HG03196 (cell line): ENCODE measurements around the gene AADAT.

Source experiments
- ATAC-seq: cut with Tn5 transposase; IDR thresholded peaks from one replicate; pipeline ENCODE4 v1.9.1; 2021; ENCODE audit not compliant: unreplicated experiment

Gene AADAT

DNA sequence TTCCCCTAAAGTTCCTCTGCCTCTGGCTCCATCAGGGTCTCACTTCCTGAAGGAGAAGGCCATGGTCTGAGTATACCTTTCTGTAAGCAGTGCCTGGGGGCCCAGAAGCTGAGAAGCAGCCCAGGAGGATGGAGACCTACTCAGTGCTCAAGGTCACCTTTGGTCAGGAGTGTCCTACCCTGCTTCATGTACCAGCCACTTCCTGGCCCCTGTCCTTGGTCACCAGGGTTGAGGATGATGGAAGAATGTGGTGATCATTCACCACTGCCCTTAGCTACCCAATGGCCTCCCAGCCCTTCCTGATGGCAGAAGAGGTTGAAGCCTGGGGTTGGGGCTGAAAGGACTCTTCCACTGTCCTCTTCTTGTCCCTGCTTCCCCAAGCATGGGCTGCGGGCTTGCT, 54.5 kb downstream of the AADAT start:
- no peak for ATAC-seq

DNA sequence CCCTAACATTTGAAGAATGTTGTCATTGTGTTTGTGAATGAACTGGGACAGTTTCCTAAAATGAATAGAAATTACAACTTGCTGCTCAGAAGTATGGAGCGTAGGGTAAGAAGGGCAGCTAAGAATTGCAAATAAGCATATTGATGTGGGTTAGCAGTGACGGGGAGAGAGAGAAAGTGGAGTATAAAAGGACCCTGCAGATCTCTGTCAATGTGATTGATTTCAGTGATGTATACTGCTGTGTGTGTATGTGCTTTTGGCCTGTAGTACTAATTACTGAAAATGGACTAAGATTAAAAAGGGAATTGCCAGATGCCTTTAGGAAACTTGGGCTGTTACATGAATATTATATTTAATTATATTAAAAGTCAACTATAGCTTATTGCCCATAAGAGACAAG, 55.8 kb downstream of the AADAT start:
- ATAC-seq, result no peak

DNA sequence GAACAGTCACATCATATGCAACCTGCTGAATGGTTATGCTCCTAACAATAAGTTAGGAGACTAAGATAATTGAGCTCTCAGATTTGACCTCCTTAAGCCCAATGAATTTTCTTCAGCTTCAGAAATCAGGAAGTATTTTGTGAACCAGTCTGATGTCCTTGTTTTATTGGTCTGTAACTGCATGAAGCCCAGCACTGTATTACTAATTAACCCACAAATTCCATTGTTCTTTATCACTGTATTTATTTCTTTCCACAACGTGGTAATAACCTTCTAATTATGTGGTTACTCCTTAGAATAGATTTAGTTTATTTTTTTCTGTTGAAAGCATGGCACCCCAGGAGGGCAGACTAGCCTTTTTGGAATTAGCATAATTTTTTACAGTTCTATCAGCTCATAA, 59.6 kb downstream of the AADAT start:
- no peak for ATAC-seq

DNA sequence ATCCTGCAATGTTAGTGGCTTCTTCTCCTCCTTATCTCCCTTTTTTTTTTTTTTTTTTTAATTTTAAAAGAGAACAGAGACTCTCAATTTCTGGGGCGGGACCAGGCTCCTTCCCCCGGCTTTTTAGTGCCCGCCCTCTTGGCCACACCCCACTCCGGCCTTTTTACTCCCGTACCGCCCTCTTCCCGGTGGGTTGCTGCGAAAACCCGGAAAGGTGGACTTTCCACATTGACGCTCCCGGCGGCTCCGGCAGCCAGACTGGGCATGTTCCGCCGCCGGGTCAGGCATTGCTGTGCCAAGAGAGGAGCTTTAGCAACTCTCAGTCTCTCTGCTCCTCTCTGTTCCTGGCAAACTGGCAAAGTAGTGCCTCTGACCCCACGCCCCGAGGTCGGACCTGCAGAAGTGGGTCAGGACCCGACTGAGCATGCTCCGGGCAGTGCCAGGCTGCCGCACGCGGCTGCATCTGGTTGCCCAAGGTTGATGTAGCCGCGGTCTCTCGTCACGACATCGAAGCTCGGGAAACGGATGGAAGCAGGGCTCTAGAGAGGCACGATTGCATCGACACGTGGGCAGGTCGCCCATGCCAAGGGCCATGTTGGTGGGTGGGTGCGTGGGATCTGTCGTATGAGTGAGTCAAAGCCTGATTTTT, 62.5 kb downstream of the AADAT start:
- peak; percentile 74 for ATAC-seq

DNA sequence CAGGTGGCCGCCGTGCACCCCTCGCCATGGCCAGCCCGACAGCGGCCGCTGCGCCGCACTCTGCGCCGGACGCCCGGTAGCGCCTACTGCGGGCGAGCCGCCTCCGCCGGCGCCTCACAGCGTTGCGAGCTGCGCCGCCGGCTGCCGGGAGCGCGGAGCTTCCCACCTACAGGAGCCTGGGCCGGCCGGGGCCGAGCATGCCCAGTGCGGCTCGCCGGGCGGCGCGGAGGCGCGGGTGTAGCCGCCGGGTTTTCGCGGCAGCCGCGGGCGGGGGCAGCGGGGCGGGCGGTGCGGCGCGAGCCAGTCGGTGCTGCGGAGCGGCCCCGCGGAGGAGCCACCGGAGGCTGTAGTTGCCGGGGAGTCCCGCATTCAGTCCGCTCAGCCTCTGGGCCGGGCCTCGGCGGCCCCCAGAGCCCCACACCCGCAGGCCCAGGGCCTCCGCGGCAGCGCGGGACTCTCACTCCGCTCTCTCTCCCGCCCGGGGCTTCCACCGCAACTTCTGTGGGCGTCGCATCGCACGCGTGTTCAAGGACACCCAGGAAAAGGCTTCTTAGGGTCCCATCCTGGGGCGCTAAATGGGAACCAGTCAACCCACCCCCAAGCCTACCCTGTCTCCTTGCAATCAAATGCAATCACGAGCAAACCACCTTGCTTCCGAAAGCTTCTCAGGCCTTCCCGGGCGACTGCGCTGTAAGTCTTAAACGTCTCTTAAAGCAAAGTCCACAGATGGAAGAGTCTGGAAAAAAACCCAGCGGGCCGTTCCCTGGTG, 63.3 kb downstream of the AADAT start, which contains the start of gene MFAP3L:
Gene MFAP3L, minus strand, starts transcription at position 143 of the 769 bp plus-strand sequence. CDS start 20,518 bp downstream, outside the sequence.
- ATAC-seq, result peak; percentile 83

DNA sequence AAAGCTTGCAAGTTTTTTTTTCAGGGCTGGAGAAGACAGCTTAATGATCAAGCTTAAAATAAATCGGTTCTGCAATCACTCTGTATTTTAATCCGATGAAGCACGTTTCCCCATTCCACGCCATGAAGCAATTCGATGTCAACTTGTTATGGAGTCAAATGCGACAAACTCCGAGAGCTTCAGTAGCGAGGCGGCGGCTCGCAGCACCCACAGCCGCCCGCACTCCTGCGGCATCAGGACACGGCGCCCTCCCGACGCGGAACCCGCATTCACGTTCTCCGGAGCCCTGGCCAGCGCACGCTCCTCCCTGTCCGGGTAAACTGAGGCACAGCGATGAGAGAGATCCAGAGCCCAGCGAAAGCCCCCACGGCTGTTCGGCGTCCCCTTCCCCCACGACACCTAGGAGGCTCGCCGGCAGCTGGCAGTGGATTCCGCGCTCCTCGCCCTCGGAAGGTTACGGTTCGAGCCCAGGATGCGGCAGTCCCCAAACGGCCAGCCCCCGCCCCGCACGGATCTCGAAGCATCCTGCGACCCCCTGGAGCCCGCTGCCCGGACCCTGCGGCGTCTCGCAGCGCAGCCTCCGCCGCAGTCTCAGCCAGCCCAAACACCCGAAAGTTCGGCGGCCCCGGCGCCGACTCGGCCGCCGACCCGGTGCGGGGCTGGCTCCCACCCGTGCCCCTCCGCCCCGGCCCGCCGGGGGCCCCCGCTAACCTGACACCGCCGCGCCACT, 64.1 kb downstream of the AADAT start:
- ATAC-seq, result no peak

DNA sequence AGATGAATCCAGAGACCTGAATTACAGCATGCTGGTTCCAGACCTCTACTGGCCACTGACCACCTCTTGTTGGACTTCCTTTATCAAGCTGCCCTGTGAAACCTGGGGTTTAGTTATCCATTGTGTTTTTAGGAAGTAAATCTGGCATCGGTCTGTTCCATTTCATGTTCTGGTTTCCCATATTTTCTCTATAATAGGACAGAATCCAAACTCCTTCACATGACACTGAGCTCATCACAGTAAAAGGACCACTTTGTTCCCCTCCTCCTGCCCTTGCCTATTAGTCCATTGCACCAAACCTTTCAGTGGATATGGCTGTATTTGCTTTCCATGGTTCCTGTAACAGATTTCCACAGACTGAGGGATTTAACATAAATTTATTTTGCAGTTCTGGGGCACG, 67.5 kb downstream of the AADAT start:
- no peak for ATAC-seq

DNA sequence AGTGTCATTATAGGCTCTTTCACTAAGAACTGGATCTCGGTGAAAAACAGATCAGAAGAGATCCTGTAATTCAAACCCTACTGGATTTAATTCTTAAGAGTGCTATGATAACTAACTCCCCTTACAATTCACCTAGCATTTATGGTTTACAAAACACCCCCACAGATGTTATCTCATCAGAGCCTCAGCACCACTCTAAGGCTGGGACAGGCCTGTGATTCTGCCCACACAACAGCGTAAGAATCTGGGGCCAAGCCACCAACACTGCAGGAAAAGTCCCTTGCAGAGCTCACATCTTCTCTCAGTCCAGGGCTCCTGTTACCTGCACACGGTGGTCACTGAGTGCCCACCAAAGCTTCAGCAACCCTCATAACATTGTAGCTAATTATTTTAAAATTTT, 72.5 kb downstream of the AADAT start:
- ATAC-seq, result no peak

DNA sequence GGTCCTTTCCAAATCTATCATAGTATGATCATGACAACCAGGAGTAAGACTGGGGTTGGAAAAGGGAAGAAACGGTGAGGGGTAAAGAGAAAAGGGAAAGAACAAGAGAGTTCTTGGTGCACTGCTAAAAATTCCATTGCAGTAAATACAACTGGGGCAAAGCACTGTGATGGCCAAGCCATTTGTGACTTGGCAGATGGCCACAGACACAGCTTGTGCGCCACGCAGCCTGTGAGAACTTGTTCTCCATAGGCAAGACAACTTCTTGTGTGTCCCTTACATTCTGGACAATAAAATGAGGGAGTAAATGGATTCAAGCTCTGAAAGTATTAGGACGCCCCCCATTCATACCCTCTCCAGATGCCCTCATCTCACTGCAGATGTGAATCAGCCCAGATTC, 74.5 kb downstream of the AADAT start:
- no peak for ATAC-seq

DNA sequence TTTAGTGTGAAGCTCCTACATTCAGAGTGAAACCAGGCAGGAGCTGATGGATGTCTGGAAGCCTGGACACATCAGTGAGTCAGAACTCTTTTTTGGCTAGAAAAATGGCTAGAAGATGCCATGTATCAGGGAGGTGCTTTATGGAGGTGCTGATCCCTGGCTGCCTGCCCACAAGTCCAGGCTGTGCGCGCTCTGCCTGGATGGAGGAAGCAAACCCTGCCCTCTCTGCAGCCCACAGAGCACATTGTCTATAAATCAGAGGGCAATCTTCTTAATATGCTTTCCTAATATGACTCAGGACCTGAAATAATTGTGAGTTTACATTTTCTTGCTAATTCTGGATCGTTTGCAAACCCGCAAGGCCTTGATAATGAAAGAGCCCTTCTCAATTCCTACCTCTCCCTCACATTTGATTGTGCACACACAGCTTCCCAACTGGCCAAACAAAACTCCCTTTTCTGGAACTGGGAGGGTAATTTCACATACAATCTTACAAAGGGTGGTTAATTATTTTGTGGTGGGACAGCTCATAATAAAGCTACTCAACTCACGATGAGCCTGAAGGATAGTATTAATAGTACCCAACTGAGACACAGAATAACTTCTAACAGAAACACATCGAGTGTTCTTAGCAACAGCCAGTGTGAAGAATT, 75.3 kb downstream of the AADAT start:
- no peak for ATAC-seq

DNA sequence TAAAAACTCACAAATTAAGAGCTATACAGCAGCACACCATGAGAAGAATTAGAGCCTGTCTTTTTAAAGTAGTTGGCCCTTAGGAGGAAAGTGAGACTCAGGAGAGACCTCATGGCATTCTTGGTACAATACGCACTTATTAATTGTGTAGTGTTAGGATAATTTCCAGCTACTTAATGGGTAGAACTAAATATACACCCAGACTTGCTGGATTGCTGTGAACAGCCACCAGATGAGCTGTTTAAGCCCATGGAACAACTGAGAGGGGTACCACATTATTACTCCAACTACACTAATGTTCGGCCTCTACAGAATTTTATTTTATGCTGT, 77.2 kb downstream of the AADAT start:
- ATAC-seq, result no peak

DNA sequence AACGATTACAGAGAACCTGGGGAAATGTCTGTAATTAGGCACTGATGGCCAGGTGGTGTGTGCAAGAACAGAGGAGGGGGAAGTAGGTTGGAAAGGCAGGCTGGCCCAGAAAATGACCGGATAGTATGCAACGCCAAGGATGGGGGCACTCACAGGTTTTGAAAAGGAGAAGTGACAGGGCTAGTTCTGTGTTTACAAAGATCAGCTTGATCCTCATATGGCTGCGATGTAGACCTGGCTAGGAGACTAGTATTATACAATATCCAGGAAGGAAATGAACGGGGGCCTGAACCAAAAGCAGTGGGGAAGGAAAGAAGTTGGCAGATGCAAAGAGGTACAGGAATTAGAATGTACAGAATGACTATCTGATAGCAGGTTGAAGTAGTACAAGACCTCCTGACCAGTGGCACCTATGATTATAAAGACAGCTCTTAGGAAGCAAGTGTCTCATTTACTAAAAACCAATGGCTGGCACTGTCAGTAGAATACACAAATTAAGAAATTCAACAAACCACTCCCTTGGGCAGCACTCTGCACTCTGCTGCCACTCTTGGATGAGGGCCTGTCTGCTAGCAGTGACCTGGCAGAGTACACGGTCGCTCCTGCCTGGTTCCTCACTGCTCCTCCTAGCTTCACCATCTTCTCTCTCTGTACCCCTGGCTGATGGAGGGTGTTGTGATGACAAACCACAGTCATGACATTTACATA, 77.7 kb downstream of the AADAT start:
- no peak for ATAC-seq
